Measurements from ENCODE around the gene WEE1.

WEE1 gene

GRCh38 chr11:9624448-9624847, 51.0 kb downstream of the WEE1 start:
- Histone ChIP-seq H3K4me2 (no peak overlapping the region), H3K36me3 (ENCODE audit: insufficient read depth) (no peaks in the 10 kb centered on the region), H4K20me1 (ENCODE audit: insufficient read depth) (no peaks in the 10 kb centered on the region), H3K9ac (no peak overlapping the region), H3K27ac (no peak overlapping the region), H3K79me2 (ENCODE audit: insufficient read depth, low read depth) (no peaks in the 10 kb centered on the region), H2AFZ (ENCODE audit: low read depth) (no peak overlapping the region), H3K27me3 (ENCODE audit: insufficient read depth, low read depth) (no peaks in the 10 kb centered on the region), H3K4me3 (IDR thresholded peaks at IDR 0.05; ENCODE audit: insufficient read depth, low read depth, low read length) (no peak overlapping the region), H3K4me1 (ENCODE audit: low read depth, poor library complexity, severe bottlenecking) (no peaks in the 10 kb centered on the region)
- TF ChIP-seq CTCF (conservative IDR thresholded peaks at IDR 0.05; ENCODE audit: low read depth, low read length): no peak

GRCh38 chr11:9625162-9625561, 51.7 kb downstream of the WEE1 start:
- Histone ChIP-seq H3K4me3 (IDR thresholded peaks at IDR 0.05; ENCODE audit: insufficient read depth, low read depth, low read length) (no peak overlapping the region), H4K20me1 (ENCODE audit: insufficient read depth) (no peaks in the 10 kb centered on the region), H3K4me1 (ENCODE audit: low read depth, poor library complexity, severe bottlenecking) (no peaks in the 10 kb centered on the region), H3K27me3 (ENCODE audit: insufficient read depth, low read depth) (no peaks in the 10 kb centered on the region), H3K79me2 (ENCODE audit: insufficient read depth, low read depth) (no peaks in the 10 kb centered on the region), H3K36me3 (ENCODE audit: insufficient read depth) (no peaks in the 10 kb centered on the region), H3K9ac (no peak overlapping the region), H3K27ac (no peak overlapping the region), H3K4me2 (no peak overlapping the region), H2AFZ (ENCODE audit: low read depth) (no peak overlapping the region)
- TF ChIP-seq CTCF (conservative IDR thresholded peaks at IDR 0.05; ENCODE audit: low read depth, low read length): no peak

DNA sequence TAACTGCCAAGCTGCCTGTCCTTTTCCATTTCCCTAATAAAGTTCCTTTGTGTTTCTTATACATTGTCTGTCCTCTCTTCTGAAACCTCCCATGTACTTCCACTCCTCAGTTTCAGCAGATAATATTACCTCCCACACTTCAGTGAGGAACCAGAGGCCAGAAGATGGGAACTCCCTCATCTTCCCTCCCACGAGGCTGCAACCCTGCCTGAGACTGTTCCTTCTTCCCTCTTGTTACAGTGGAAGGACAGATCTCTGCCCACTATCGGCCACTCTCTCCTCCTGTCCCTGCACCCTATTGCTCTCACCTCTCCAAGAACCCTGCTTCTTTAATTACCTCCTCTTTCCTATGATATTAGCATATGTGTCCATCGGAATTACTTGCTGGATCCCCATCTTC, 52.3 kb downstream of the WEE1 start:
- Histone ChIP-seq H3K4me3 (IDR thresholded peaks at IDR 0.05; ENCODE audit: insufficient read depth, low read depth, low read length) (no peak overlapping the region), H3K27ac (no peak overlapping the region), H2AFZ (ENCODE audit: low read depth) (no peak overlapping the region), H3K36me3 (ENCODE audit: insufficient read depth) (no peaks in the 10 kb centered on the region), H3K79me2 (ENCODE audit: insufficient read depth, low read depth) (no peaks in the 10 kb centered on the region), H3K4me1 (ENCODE audit: low read depth, poor library complexity, severe bottlenecking) (no peaks in the 10 kb centered on the region), H3K4me2 (no peak overlapping the region), H3K9ac (no peak overlapping the region), H4K20me1 (ENCODE audit: insufficient read depth) (no peaks in the 10 kb centered on the region), H3K27me3 (ENCODE audit: insufficient read depth, low read depth) (no peaks in the 10 kb centered on the region)
- no peak for TF ChIP-seq CTCF (conservative IDR thresholded peaks at IDR 0.05; ENCODE audit: low read depth, low read length)

GRCh38 chr11:9626496-9627394, 53.3 kb downstream of the WEE1 start:
- Histone ChIP-seq H3K9ac (no peak overlapping the region), H3K36me3 (ENCODE audit: insufficient read depth) (no peaks in the 10 kb centered on the region), H3K27me3 (ENCODE audit: insufficient read depth, low read depth) (no peaks in the 10 kb centered on the region), H4K20me1 (ENCODE audit: insufficient read depth) (no peaks in the 10 kb centered on the region), H3K27ac (no peak overlapping the region), H3K4me3 (IDR thresholded peaks at IDR 0.05; ENCODE audit: insufficient read depth, low read depth, low read length) (no peak overlapping the region), H2AFZ (ENCODE audit: low read depth) (no peak overlapping the region), H3K4me1 (ENCODE audit: low read depth, poor library complexity, severe bottlenecking) (no peaks in the 10 kb centered on the region), H3K4me2 (no peak overlapping the region), H3K79me2 (ENCODE audit: insufficient read depth, low read depth) (no peaks in the 10 kb centered on the region)
- TF ChIP-seq CTCF (conservative IDR thresholded peaks at IDR 0.05; ENCODE audit: low read depth, low read length): no peak

Data from KMS-11 (cell line).